IMR-90 (cell line): ENCODE data around the gene ALOX5AP.

ENCODE experiments used
- CEBPB ChIP-seq: IDR thresholded peaks from 2 replicates; pipeline ENCODE4 v1.6.1; 2012; ENCODE audit warnings: low read depth, low read length, improper control_type of control experiment
- CHD1 ChIP-seq: IDR thresholded peaks from 2 replicates; pipeline ENCODE4 v1.6.1; 2012; ENCODE audit warnings: low read depth, low read length, improper control_type of control experiment
- MAFK ChIP-seq: IDR thresholded peaks from 2 replicates; pipeline ENCODE4 v1.6.1; 2012; ENCODE audit warnings: low read depth, low read length, improper control_type of control experiment
- MAZ ChIP-seq: IDR thresholded peaks from 2 replicates; pipeline ENCODE4 v1.6.1; 2012; ENCODE audit warnings: low read depth, mild to moderate bottlenecking, low read length, improper control_type of control experiment, moderate library complexity, borderline replicate concordance
- MXI1 ChIP-seq: IDR thresholded peaks from 2 replicates; pipeline ENCODE4 v1.6.1; 2012; ENCODE audit warnings: low read depth, mild to moderate bottlenecking, low read length, moderate library complexity, borderline replicate concordance
- NFE2L2 ChIP-seq: fragments of 150-350 bp; IDR thresholded peaks from 2 replicates; pipeline ENCODE4 v1.6.1; 2016; ENCODE audit warnings: low read depth, mild to moderate bottlenecking, low read length
- POLR2A ChIP-seq: IDR thresholded peaks from 2 replicates; pipeline ENCODE4 v1.6.1; 2012; ENCODE audit warnings: mild to moderate bottlenecking, low read depth, low read length
- RAD21 ChIP-seq: IDR thresholded peaks from 2 replicates; pipeline ENCODE4 v1.6.1; 2012; ENCODE audit warnings: low read length, improper control_type of control experiment
- RCOR1 ChIP-seq: IDR thresholded peaks from 2 replicates; pipeline ENCODE4 v1.6.1; 2012; ENCODE audit warnings: mild to moderate bottlenecking, low read length, improper control_type of control experiment; ENCODE audit not compliant: insufficient replicate concordance
- RFX5 ChIP-seq: IDR thresholded peaks from 2 replicates; pipeline ENCODE4 v1.8.0; 2012; ENCODE audit warnings: low read depth, mild to moderate bottlenecking, low read length, moderate library complexity
- TF ChIP-seq, protein P1 (sequence below): conservative IDR thresholded peaks from 2 replicates; pipeline ENCODE4 v1.5.1; 2012; ENCODE audit warnings: mild to moderate bottlenecking, low read depth, low read length, improper control_type of control experiment
- TF ChIP-seq, protein P2 (sequence below): fragments of 150-350 bp; IDR thresholded peaks from 2 replicates; pipeline ENCODE4 v1.6.1; 2017; ENCODE audit warnings: mild to moderate bottlenecking, antibody characterized with exemption, low read length, low read depth

DNA sequence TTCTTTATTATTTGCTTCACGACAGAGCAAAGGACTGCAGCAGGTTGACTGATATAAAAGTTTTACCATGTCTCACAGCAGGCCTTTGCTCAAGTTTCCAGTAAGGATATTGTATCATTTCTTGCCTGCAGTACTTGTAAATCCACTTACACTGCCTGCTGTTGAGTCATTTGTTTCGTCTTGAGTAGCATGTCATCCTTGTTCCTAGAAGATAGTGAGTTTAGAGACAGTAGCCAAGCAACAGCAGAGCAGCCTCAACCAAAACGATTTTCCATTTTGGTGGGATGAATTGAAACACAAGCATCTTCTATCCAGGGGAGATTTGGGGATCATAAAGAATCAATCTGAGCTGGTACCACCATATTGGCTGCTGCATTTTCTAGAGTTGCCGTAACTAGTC lies 24.0 kb upstream of the ALOX5AP start:
- TF ChIP-seq, protein P1, sequence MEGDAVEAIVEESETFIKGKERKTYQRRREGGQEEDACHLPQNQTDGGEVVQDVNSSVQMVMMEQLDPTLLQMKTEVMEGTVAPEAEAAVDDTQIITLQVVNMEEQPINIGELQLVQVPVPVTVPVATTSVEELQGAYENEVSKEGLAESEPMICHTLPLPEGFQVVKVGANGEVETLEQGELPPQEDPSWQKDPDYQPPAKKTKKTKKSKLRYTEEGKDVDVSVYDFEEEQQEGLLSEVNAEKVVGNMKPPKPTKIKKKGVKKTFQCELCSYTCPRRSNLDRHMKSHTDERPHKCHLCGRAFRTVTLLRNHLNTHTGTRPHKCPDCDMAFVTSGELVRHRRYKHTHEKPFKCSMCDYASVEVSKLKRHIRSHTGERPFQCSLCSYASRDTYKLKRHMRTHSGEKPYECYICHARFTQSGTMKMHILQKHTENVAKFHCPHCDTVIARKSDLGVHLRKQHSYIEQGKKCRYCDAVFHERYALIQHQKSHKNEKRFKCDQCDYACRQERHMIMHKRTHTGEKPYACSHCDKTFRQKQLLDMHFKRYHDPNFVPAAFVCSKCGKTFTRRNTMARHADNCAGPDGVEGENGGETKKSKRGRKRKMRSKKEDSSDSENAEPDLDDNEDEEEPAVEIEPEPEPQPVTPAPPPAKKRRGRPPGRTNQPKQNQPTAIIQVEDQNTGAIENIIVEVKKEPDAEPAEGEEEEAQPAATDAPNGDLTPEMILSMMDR: no peak
- TF ChIP-seq POLR2A (no peak), RAD21 (no peak), CEBPB (peak; percentile 44; the same call in 1 of the 2 replicates), MAFK (no peak), MXI1 (no peak), MAZ (no peak), CHD1 (no peak), RFX5 (no peak), RCOR1 (no peak), NFE2L2 (no peak)
- TF ChIP-seq, protein P2, sequence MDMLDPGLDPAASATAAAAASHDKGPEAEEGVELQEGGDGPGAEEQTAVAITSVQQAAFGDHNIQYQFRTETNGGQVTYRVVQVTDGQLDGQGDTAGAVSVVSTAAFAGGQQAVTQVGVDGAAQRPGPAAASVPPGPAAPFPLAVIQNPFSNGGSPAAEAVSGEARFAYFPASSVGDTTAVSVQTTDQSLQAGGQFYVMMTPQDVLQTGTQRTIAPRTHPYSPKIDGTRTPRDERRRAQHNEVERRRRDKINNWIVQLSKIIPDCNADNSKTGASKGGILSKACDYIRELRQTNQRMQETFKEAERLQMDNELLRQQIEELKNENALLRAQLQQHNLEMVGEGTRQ: no peak
